GM10248 (cell line): Measurements from ENCODE around the gene HOXB9.

ENCODE experiments used
- CTCF ChIA-PET: fragments of 300-600 bp; sonication (Branson Sonifier 250); formaldehyde crosslinking; extraction: SDS; loops from one replicate; lab custom pipeline; 2021; ENCODE audit warnings: antibody characterized with exemption; lab: Yijun Ruan, JAX
- POLR2A ChIA-PET: fragments of 350-650 bp; sonication (Branson Sonifier 250); formaldehyde crosslinking; extraction: SDS; loops from one replicate; lab custom pipeline; 2020; ENCODE audit warnings: antibody characterized with exemption; lab: Yijun Ruan, JAX
- DNase-seq: peaks from one replicate; pipeline ENCODE4 v3.0.0; 2012; ENCODE audit errors: extremely low spot score
- TF ChIP-seq, protein P1 (sequence below): IDR thresholded peaks from 2 replicates; pipeline ENCODE4 v1.5.1; 2012; ENCODE audit warnings: mild to moderate bottlenecking, low read depth; ENCODE audit errors: extremely low read depth, missing control alignments, control extremely low read depth

The HOXB9 gene

GRCh38 chr17:48597778-48598631 lies 28.2 kb downstream of the HOXB9 start:
- CTCF ChIA-PET: interaction anchor here (1.2 to 1.7 kb wide), 4 partner anchors 12 to 335 kb away, joined by 3 to 8 read pairs (median 5); no protein-coding TSS in a partner anchor
- TF ChIP-seq, protein P1, sequence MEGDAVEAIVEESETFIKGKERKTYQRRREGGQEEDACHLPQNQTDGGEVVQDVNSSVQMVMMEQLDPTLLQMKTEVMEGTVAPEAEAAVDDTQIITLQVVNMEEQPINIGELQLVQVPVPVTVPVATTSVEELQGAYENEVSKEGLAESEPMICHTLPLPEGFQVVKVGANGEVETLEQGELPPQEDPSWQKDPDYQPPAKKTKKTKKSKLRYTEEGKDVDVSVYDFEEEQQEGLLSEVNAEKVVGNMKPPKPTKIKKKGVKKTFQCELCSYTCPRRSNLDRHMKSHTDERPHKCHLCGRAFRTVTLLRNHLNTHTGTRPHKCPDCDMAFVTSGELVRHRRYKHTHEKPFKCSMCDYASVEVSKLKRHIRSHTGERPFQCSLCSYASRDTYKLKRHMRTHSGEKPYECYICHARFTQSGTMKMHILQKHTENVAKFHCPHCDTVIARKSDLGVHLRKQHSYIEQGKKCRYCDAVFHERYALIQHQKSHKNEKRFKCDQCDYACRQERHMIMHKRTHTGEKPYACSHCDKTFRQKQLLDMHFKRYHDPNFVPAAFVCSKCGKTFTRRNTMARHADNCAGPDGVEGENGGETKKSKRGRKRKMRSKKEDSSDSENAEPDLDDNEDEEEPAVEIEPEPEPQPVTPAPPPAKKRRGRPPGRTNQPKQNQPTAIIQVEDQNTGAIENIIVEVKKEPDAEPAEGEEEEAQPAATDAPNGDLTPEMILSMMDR: no peak
- POLR2A ChIA-PET: no interaction called here
- DNase-seq: peak; percentile 59

DNA sequence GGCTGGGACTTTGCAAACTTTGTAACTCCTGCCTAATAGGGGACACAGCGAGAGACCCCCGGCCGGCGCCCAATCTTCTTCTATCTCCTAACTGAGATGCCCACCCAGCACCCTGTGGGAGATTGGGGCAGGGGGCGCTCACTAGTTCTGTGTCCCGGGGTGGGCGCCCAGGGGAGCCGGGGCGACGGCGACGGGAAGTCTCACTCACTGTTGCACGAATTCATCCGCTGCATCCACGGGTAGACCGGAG lies 28.7 kb downstream of the HOXB9 start:
- DNase-seq: no peak
- CTCF ChIA-PET: interaction anchor here (1.2 kb wide), 1 partner anchor 21 kb away, joined by 4 read pairs; no protein-coding TSS in a partner anchor
- POLR2A ChIA-PET: no interaction called here
- TF ChIP-seq, protein P1: no peak

- DNase-seq: no peak
- TF ChIP-seq, protein P1: no peak
- ChIA-PET CTCF (interaction anchor here (1.2 kb wide), 1 partner anchor 9 kb away, joined by 3 read pairs; no protein-coding TSS in a partner anchor), POLR2A (no interaction called here)
Measured at GRCh38 chr17:48596735-48597527, 29.2 kb downstream of the HOXB9 start.

GRCh38 chr17:48596000-48596734 lies 30.0 kb downstream of the HOXB9 start:
- DNase-seq: no peak
- CTCF ChIA-PET: interaction anchor here (1.0 to 1.7 kb wide), 4 partner anchors 9 to 74 kb away, joined by 3 to 5 read pairs (median 3); no protein-coding TSS in a partner anchor
- POLR2A ChIA-PET: no interaction called here
- TF ChIP-seq, protein P1: no peak

GRCh38 chr17:48595278-48595999 lies 30.7 kb downstream of the HOXB9 start:
- TF ChIP-seq, protein P1: no peak
- CTCF ChIA-PET: interaction anchor here (0.9 to 4.1 kb wide), 13 partner anchors 8 to 460 kb away, joined by 3 to 51 read pairs (median 3); no protein-coding TSS in a partner anchor
- POLR2A ChIA-PET: no interaction called here
- DNase-seq: no peak
